DMS153 treated with DMSO at 0.1 percent for 48 hours (cell line): Measurements from ENCODE around the gene SLC9A7.
A peak's percentile ranks its signal among the peaks of the same experiment; 100 is the strongest.

Experiments used
- DNase-seq: peaks from one replicate; lab custom pipeline; 2025; ENCODE audit not compliant: unreplicated experiment; lab: John Stamatoyannopoulos, UW

SLC9A7 gene

GRCh38 chrX:46707274-46707965, 51.5 kb downstream of the SLC9A7 start:
- no peak for DNase-seq

- no peak for DNase-seq
Measured at GRCh38 chrX:46704767-46705386, 54.0 kb downstream of the SLC9A7 start.

GRCh38 chrX:46703980-46704379, 54.9 kb downstream of the SLC9A7 start:
- DNase-seq = no peak

- no peak for DNase-seq
Measured at GRCh38 chrX:46698691-46699090, 60.2 kb downstream of the SLC9A7 start.

GRCh38 chrX:46695491-46695890, 63.4 kb downstream of the SLC9A7 start:
- no peak for DNase-seq

GRCh38 chrX:46694549-46694948, 64.4 kb downstream of the SLC9A7 start:
- DNase-seq = no peak

- no peak for DNase-seq
Measured at GRCh38 chrX:46693149-46693548, 65.8 kb downstream of the SLC9A7 start.

GRCh38 chrX:46690818-46691217, 68.1 kb downstream of the SLC9A7 start:
- DNase-seq = no peak

GRCh38 chrX:46687619-46688018, 71.3 kb downstream of the SLC9A7 start:
- DNase-seq = no peak

- DNase-seq = peak; percentile 1
Measured at GRCh38 chrX:46686003-46686645, 72.8 kb downstream of the SLC9A7 start.

GRCh38 chrX:46683048-46683447, 75.9 kb downstream of the SLC9A7 start:
- DNase-seq = no peak

GRCh38 chrX:46681849-46682248, 77.1 kb downstream of the SLC9A7 start:
- DNase-seq = no peak

- DNase-seq = no peak
Measured at GRCh38 chrX:46678232-46678631, 80.7 kb downstream of the SLC9A7 start.

GRCh38 chrX:46676399-46677356, 82.2 kb downstream of the SLC9A7 start:
- no peak for DNase-seq

GRCh38 chrX:46673620-46674359, 85.1 kb downstream of the SLC9A7 start:
- no peak for DNase-seq

GRCh38 chrX:46670316-46670715, 88.6 kb downstream of the SLC9A7 start:
- DNase-seq = no peak

- no peak for DNase-seq
Measured at GRCh38 chrX:46666831-46667230, 92.1 kb downstream of the SLC9A7 start.

GRCh38 chrX:46665232-46666152, 93.4 kb downstream of the SLC9A7 start:
- no peak for DNase-seq

- DNase-seq = no peak
Measured at GRCh38 chrX:46662188-46662958, 96.5 kb downstream of the SLC9A7 start.
